NCI-H446 treated with DMSO at 0.1 percent for 48 hours (cell line): ENCODE data around the gene HTR3E.

Experiments used
- DNase-seq: peaks from one replicate; lab custom pipeline; 2025; lab: John Stamatoyannopoulos, UW

HTR3E gene

GRCh38 chr3:184155644-184156521, 59.0 kb downstream of the HTR3E start:
- no peak for DNase-seq

- no peak for DNase-seq
Measured at GRCh38 chr3:184156522-184156955, 59.7 kb downstream of the HTR3E start.
